Cardiac muscle cell (in vitro differentiated cells and primary cell): ENCODE measurements around the gene CACNA1C. TPM values are rescaled to one million over a fixed set of nuclear protein-coding genes. Genes with fewer than 3 reads are reported as not detected.
A peak's percentile ranks its signal among the peaks of the same experiment; 100 is the strongest.

ENCODE experiments used
- DNase-seq, 2 donors: peaks; one replicate each; pipeline versions ENCODE4 v3.0.0 to v3.0.0-alpha.2; 2010 to 2017; ENCODE audit warnings: low read depth in 1 of 2, low spot score in 1 of 2
- H3K27ac ChIP-seq: fragments of 200-600 bp; sonication (generic); 2 replicates; pipeline ENCODE4 v1.5.1; 2016
- H3K27me3 ChIP-seq: fragments of 200-600 bp; sonication (generic); 2 replicates; pipeline ENCODE4 v1.6.0; 2016; ENCODE audit warnings: control low read depth
- H3K36me3 ChIP-seq: fragments of 200-600 bp; sonication (generic); 2 replicates; pipeline ENCODE4 v1.5.1; 2016; ENCODE audit warnings: control low read depth
- H3K4me1 ChIP-seq: fragments of 200-600 bp; sonication (generic); 2 replicates; pipeline ENCODE4 v1.8.1; 2017; ENCODE audit warnings: low read depth, mild to moderate bottlenecking, mixed run types
- H3K4me3 ChIP-seq: fragments of 200-600 bp; sonication (generic); 2 replicates; pipeline ENCODE4 v1.5.1; 2016; ENCODE audit warnings: mild to moderate bottlenecking
- H3K9me3 ChIP-seq: fragments of 200-600 bp; sonication (generic); 2 replicates; pipeline ENCODE4 v1.5.1; 2017; ENCODE audit warnings: low read depth, mild to moderate bottlenecking, control low read depth
- CTCF ChIP-seq: IDR thresholded peaks from 2 replicates; pipeline ENCODE4 v1.5.1; 2012; ENCODE audit warnings: low read depth, mild to moderate bottlenecking, low read length
- polyA plus RNA-seq: library from polyadenylated mRNA; unstranded; fragments of >200 nt; fragmentation: Nextera tagmentation; extraction: Ambion mirVana; gene quantifications from 2 replicates; pipeline ENCODE4 v1.2.1, GENCODE V29; 2016
- total RNA-seq: library from RNA; depleted of rRNA; stranded (reverse); fragments of >200 nt; gene quantifications from 2 replicates; pipeline ENCODE4 v1.2.3, GENCODE V29; 2016

The CACNA1C gene
- total and polyA plus RNA-seq, 2 experiments from 2014 or later, result 40.8 to 77.8 TPM

- Histone ChIP-seq H3K27me3 (no peaks in the 10 kb centered on the region), H3K27ac (peak overlapping the region; percentile 2), H3K4me3 (no peak overlapping the region), H3K36me3 (no peaks in the 10 kb centered on the region), H3K4me1 (peaks cover 14% of the 10 kb centered on the region), H3K9me3 (no peaks in the 10 kb centered on the region)
- TF ChIP-seq CTCF, result no peak
- no peak for DNase-seq
These were observed 253.9 kb downstream of the CACNA1C start for GRCh38 chr12:2306735-2307134.

- Histone ChIP-seq H3K36me3 (no peaks in the 10 kb centered on the region), H3K4me1 (peaks cover 14% of the 10 kb centered on the region), H3K4me3 (no peak overlapping the region), H3K9me3 (no peaks in the 10 kb centered on the region), H3K27me3 (no peaks in the 10 kb centered on the region), H3K27ac (no peak overlapping the region)
- TF ChIP-seq CTCF, result no peak
- no peak for DNase-seq
These were observed 254.8 kb downstream of the CACNA1C start for GRCh38 chr12:2307550-2307949.

- no peak for DNase-seq
- H3K4me1 ChIP-seq, result peaks cover 7% of the 10 kb centered on the region
- no peak overlapping the region for H3K4me3 ChIP-seq
- no peak for TF ChIP-seq CTCF
- no peaks in the 10 kb centered on the region for H3K27me3 ChIP-seq
- no peak overlapping the region for H3K27ac ChIP-seq
- no peaks in the 10 kb centered on the region for H3K36me3 ChIP-seq
- H3K9me3 ChIP-seq, result no peaks in the 10 kb centered on the region
These were observed 256.9 kb downstream of the CACNA1C start for GRCh38 chr12:2309647-2310046.

- no peaks in the 10 kb centered on the region for H3K36me3 ChIP-seq
- H3K9me3 ChIP-seq, result no peaks in the 10 kb centered on the region
- H3K27ac ChIP-seq, result no peak overlapping the region
- TF ChIP-seq CTCF, result no peak
- H3K27me3 ChIP-seq, result no peaks in the 10 kb centered on the region
- peak in 1 of 2 donors; percentile 27 for DNase-seq
- no peak overlapping the region for H3K4me3 ChIP-seq
- no peaks in the 10 kb centered on the region for H3K4me1 ChIP-seq
These were observed 258.4 kb downstream of the CACNA1C start for GRCh38 chr12:2311020-2311778.

GRCh38 chr12:2312175-2312574 lies 259.4 kb downstream of the CACNA1C start:
- H3K9me3 ChIP-seq, result no peaks in the 10 kb centered on the region
- no peaks in the 10 kb centered on the region for H3K27me3 ChIP-seq
- H3K4me1 ChIP-seq, result no peaks in the 10 kb centered on the region
- no peak overlapping the region for H3K4me3 ChIP-seq
- no peak for DNase-seq
- H3K36me3 ChIP-seq, result no peaks in the 10 kb centered on the region
- no peak for TF ChIP-seq CTCF
- H3K27ac ChIP-seq, result no peak overlapping the region
